LNCaP clone FGC (cell line): Measurements from ENCODE around the gene UST.

ENCODE experiments used
- DNase-seq: peaks from one replicate; pipeline ENCODE4 v3.0.0-alpha.2; 2011; ENCODE audit warnings: low read depth
- H3K4me3 ChIP-seq: 2 replicates; pipeline ENCODE4 v1.5.1; 2011; ENCODE audit warnings: mild to moderate bottlenecking, low read depth, low read length, control low read depth
- TF ChIP-seq, protein P1 (sequence below): IDR thresholded peaks from 2 replicates; pipeline ENCODE4 v1.5.1; 2012; ENCODE audit warnings: mild to moderate bottlenecking; ENCODE audit not compliant: control insufficient read depth, insufficient read depth; ENCODE audit errors: extremely low read depth

UST gene

DNA sequence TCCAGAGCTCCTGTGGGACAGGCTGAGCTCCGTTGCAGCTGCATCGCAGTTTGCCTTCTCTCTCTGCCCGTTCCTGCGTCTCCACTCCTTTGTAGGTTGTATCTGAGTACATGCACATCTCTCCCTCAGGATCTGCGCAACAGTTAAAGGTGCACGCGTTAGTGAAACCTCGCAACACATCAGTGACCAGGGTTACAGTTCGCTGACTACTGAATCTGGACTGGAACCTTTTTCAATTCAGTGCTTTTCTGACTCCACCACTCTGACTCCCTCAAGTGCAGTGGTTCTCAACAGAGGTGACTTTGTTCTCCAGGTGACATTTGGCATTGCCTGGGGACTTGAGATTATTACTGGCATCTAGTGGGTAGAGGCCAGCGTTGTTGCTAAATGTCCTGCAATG, 44.0 kb downstream of the UST start:
- no peak for DNase-seq
- TF ChIP-seq, protein P1, sequence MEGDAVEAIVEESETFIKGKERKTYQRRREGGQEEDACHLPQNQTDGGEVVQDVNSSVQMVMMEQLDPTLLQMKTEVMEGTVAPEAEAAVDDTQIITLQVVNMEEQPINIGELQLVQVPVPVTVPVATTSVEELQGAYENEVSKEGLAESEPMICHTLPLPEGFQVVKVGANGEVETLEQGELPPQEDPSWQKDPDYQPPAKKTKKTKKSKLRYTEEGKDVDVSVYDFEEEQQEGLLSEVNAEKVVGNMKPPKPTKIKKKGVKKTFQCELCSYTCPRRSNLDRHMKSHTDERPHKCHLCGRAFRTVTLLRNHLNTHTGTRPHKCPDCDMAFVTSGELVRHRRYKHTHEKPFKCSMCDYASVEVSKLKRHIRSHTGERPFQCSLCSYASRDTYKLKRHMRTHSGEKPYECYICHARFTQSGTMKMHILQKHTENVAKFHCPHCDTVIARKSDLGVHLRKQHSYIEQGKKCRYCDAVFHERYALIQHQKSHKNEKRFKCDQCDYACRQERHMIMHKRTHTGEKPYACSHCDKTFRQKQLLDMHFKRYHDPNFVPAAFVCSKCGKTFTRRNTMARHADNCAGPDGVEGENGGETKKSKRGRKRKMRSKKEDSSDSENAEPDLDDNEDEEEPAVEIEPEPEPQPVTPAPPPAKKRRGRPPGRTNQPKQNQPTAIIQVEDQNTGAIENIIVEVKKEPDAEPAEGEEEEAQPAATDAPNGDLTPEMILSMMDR, result no peak
- no peak overlapping the region for H3K4me3 ChIP-seq

DNA sequence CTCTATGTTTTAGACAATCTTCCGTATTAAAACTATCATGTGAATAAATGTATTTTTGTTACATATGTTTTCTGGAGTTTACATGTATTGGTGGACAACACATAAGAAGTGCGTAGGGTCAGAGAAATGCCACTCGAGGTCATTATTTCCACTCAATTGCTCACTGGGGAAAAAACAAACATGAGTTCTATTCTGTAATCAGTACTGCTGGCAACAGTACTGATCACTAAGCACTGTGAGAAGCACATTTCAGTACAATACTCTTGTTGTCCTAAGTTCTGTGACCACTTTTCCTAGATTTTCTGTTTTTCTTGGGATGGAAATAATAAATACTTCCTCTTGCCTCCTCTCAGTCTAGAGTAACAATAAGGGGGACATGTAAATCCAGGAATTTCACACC, 44.5 kb downstream of the UST start:
- H3K4me3 ChIP-seq, result no peak overlapping the region
- no peak for DNase-seq
- TF ChIP-seq, protein P1, result no peak

DNA sequence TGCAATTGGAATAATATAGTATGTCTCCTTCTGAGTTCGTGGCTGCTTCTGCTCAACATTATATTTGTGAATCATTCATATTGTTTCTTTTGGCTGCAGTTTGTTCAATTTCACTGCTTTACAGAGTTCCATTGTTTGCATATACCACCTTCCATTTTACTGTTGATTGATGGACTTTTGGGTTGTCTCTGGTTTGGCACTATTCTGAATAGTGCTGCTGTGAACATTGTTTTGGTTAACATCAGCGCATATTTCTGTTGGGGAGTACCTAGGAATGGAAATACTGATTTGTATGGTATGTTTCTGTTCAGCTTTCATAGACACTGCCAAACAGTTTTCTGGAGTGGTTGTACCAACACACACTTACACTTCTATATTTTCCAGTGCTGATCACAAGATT, 46.9 kb downstream of the UST start:
- H3K4me3 ChIP-seq, result no peak overlapping the region
- TF ChIP-seq, protein P1, result no peak
- DNase-seq, result no peak

DNA sequence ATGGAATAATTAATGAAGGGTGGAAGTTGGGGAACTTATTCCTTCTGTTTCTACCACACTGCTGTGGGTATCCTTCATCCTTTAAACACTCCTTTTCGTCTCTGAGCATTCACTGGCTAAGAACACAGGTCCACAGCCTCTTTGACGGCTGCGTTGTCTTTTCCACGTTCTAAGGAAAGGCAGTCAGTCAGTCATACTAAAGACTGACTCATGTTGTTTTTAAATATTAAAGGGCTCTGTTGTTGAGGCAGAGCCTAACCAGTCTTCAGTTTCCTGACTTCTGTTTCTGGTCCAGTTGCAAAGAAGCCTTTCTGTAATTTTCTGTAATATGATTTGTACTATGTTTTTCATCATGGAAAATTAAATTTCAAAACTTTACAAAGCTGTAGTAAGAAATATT, 48.0 kb downstream of the UST start:
- no peak for DNase-seq
- TF ChIP-seq, protein P1, result no peak
- no peak overlapping the region for H3K4me3 ChIP-seq

DNA sequence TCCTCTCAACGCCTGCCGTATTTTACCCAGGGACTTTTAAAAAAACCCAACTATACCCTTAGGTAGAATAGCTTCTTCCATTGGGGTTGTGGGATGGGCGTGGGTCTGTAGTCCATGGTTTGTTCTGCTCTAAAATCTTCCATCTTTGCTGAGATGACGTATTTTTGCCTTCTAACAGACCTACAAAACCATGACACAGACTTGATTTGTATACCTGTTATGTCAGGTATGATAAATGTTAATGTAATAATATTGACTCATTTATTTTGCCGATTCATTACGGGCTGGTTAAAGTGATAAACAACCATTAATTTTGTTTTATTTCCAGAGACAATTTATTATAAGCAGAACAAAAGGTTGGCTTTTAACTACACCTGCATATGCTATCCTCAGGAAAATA, 48.7 kb downstream of the UST start:
- TF ChIP-seq, protein P1, result no peak
- DNase-seq, result no peak

DNA sequence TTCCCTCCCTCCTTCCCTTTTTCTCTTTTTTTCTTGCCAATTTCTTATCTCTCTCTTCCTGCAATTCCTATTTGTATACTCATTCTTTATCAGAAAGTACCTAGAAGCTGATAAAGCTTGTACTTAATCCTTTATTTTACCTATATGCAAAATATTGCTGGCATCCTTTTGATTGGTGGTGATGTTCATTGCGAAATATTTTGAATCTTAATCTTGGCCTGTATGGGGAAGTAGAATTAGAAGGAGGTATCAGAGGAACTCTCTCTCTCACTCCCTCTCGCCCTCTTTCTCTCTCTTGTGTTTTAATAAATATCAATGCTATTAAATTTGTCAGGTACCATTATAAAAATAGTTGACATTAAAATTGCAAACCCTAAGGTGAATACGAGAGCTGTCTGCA, 52.8 kb downstream of the UST start:
- TF ChIP-seq, protein P1, result no peak
- no peak overlapping the region for H3K4me3 ChIP-seq
- DNase-seq, result no peak

More for the DNA sequence above, 48.7 kb downstream of the UST start:
- no peak overlapping the region for H3K4me3 ChIP-seq

DNA sequence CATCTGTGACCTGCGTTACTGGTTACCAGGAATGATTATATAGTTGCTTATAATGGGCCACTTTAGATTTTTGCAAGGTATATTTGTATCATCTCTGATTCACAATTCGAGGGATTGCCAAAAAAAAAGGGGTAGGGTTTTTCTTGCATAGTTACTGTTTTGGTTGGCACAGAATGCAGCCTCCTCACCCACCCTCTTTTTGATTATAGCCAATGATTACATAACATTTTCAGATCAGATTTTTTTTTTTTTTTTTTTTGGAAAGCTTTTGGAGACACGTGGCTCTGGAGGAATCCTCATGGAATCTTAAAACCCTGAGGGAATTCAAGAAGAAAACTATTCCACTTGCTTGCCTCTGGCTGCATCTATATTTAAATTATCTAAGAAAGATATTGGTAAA, 53.7 kb downstream of the UST start:
- TF ChIP-seq, protein P1, result no peak
- DNase-seq, result no peak
- H3K4me3 ChIP-seq, result no peak overlapping the region
